ENCODE results near the gene TP73.
"Not testable (repeated sequence)": the region's sequence is repeated elsewhere in the genome, so short reads cannot be mapped to it uniquely, and the experiment has no call there.

The TP73 gene

DNA sequence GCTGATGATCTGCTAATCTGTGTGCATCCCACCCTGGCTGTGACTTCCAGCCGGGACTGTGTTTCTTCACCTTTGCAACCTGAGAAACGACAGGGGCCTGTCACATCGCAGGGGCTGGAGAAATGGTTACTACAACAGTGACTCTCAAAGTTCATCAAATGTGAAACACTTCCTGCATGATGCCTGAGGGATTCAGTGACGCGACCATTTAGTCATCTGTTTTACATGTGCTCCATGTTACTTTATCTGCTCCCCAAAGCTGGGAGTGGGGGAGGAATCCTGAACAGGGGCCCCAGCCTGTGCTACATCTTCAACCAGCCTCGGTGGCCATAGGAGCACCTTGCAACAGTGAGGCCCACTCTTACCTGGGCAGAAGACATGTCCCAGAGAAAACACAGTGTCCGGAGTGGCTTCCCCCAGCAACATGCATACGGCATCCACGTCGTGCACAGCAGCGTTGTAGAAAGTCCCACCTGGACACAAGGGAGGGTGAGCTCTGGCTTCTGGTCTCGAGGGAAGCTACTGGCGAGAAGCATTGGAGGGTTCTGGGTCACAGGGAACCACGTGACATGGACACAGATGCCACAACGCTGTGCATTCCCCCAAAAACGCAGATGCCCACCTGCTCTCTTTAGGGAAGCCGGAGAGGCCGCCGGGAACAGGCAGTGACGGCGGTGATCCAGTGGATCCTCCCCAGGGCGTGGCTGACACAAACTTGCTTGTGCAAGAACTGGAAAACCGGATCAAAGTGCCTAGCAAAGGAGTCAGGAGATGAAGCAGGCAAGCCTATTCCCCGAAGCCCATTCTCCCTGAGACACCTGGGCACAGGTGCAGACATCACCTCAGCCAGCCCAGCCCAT, 90.4 kb downstream of the TP73 start:
- DNase-seq (ENCODE audit: low read depth, low spot score), result no peak

DNA sequence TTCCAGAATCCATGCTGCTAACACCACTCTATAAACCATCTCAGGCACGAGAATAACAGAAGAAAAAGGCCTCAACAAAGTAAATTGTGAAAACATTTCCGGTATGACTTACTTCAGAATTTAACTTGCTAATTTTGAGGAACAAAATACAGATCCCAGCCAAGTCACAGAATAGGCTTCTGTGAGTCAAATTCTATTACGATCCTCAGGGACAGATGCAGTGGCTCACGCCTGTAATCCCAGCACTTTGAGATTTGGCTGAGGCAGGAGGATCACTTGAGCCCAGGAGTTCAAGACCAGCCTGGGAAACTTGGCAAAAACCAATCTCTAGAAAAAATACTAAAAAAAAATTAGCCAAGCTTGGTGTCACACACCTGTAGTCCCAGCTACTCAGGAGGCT, 91.1 kb downstream of the TP73 start:
- no peak for DNase-seq (ENCODE audit: low read depth, low spot score)

DNA sequence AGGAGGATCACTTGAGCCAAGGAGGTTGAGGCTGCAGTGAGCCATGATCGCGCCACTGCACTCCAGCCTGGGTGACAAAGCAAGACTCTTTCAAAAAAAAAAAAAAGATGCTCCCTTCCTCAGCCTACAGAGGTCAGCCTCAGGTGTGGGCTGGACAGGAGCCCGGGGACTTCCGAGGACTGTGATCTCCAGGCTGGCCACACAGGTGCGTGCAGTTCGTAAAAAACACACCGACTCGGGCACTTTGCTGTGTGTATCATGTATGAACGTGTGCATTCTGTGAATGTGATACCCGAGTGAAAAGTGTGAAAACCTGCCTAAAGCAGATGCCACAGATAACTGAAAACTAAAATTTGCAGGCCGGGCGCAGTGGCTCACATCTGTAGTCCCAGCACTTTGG, 91.5 kb downstream of the TP73 start:
- DNase-seq (ENCODE audit: low read depth, low spot score), result no peak

DNA sequence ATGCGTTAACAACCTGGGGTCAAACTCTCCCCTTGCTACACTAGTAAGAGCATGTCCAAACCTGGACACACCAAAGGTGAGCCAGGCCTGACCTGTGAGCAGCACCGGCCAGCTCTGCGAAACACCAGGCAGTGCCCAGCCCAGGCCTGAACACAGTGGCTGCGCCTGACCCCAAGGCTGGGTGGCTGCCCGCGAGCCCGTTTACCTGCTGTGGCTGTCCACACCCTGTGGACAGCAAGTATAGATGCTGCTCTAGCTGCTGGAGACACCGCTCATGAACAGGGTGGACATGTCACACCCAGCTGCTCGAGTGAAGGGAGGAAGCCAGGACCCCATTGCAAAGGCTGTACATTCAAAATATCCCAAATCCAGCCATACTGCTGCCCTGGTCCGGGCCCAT, 92.3 kb downstream of the TP73 start:
- DNase-seq (ENCODE audit: low read depth, low spot score), result no peak

DNA sequence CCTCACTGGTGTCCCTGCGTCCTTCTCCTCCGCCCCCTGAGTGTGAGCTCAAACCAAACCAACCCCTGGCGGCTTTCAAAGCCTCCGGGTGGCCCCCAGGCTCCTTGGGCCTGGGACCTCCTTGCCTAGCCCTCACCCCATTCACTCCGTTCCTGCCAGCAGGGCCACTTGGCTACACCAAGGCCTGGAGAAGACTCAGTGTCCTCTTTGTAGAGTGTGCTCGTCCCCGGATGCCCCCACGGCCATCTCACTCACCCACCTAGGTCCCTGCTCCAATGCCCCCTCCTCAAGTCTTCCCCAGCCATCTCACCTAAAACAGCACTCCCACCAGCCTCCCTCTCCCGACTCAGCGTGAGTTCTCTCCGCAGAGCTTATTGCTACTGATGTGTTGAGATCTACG, 92.8 kb downstream of the TP73 start:
- DNase-seq (ENCODE audit: low read depth, low spot score), result no peak

DNA sequence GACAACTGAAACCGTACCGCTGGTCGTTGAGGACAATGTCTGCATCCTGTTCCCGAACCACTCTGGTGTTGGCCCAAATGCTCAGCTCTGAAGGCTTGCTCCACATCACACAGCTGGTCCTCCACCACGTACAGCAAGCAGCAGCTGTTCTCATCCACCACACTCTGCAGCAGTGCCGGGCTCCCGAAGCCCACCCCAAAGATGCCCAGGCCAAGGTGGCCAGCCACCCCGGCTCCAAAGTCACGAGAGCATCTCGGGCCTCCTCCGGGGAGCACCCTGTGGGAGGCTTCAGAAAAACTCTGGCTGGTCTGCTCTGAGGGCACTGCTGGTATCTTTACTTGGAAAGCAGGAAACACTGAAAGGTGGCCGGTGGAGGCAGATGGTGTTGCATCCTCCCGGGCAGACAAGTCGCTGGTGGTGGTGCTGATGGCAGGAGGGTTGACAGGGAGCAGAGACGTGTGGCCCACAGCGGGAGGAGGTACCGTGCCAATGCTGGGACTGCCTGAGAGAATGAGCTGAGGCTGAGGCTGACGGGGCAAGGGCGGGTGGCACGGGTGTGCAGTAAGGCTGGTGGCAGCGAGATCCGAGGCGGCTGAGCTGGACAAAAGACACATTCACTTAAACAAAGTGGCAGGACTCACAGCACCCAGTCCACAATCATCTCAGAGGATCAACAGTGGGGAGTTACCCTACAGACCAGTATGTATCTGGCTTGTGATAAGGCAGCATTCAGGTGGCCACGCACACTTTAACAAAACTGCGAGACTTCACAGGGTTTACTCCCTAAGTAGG, 93.5 kb downstream of the TP73 start:
- DNase-seq (ENCODE audit: low read depth, low spot score), result no peak

DNA sequence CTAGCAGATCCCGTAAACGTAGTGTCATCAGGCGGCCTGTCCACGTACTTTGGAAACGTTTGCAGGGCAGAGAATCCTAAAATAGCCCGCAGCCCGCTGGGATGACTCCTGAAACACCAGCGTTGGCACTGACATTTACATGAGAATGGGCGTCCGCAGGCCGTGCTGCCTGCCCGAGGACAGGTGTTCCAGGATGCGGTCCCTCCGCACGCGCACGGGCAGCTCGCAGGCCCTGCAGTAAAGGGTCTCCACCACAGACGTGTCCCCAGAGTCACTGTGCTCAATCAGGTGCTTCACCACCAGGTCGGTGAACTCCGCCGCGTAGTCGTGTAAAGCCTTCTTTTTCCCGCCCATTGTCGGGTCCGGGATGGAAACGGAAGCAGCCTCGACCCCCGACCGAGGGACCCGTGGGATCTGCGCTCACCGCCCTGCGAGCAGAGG, 94.1 kb downstream of the TP73 start:
- no peak for DNase-seq (ENCODE audit: low read depth, low spot score)

DNA sequence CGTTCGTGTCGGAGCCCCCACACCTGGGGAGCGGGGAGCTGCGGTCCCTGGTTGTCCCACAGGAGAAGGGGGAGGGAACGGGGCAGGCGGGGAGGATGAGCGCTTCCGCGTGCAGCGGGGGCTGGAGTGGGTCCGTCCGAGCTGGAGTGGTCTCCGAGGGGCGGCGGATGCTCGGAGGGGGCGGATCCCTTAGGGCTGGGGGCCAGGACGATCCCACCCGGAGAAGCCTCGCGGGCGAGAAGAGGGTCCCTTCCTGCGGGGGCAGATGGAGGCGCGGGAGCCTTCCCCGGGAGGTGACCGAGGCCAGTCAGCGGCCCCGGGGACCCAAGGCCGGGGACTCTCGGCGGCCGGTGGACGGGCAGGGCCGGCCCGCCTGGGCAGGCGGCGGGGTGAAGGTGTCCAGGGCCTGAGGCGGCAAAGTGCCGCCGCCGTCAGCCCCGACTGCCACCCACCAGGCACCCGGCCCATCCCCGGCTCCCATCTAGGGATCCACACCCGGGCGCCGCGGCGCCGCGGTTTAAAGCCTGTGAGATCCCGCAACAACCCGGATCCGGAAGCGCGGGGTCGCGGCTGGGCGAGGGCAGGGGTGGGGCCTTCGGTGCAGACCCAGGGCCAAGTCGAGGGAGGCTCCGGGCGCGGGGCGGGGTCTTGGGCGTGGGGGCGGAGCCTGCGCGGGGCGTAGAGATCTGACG, 94.7 kb downstream of the TP73 start:
- DNase-seq (ENCODE audit: low read depth, low spot score), result no peak

DNA sequence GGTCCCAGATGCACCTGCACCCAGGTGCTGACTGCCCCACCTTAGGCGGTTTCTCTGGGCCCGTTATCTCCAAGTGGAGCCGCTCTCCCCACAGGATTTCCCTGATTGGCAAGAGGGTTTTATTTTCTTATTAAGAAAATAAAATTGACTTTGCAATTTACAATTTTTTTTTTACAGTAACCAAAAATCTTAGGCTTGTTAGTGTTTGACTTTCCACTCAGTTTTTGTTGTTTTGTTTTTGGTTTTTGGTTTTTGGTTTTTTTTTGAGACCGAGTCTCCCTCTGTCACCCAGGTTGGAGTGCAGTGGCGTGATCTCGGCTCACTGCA, 95.2 kb downstream of the TP73 start:
- no peak for DNase-seq (ENCODE audit: low read depth, low spot score)

DNA sequence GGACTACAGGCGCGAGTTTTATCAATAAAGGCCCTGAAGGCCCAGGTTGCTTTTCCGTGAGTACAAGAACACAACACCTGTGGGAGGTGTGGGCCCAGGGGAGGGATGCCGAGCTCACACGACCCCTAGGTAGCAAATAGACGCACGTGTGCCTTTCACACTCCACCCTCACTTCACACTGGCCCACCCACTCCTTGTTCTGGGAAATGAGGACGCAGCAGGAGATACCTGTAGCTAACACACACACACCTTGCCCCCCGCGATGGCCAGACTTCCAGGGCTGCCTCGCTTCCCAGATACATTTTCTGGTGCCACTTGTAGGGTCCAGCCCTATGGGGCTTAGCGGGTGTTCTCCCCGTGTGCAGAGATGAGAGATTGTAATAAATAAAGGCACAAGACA, 95.6 kb downstream of the TP73 start:
- no peak for DNase-seq (ENCODE audit: low read depth, low spot score)

DNA sequence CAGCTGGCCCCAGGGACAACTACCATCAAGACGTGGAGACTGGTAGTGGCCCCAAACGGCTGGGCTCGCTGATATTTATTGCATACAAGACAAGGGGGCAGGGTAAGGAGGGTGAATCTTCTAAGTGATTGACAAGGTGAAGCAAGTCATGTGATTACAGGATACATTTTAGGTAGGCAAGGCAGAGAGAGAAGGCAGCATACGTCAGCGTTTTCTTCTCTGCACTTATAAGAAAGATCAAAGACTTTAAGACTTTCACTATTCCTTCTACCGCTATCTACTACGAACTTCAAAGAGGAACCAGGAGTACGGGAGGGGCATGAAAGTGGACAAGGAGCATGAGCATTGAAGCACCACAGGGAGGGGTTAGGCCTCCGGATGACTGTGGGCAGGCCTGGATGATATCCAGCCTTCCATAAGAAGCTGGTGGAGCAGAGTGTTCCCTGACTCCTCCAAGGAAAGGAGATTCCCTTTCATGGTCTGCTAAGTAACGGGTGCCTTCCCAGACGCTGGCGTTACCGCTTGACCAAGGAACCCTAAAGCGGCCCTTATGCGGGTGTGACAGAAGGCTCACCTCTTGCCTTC, 96.1 kb downstream of the TP73 start:
- DNase-seq (ENCODE audit: low read depth, low spot score), result not testable (repeated sequence)

DNA sequence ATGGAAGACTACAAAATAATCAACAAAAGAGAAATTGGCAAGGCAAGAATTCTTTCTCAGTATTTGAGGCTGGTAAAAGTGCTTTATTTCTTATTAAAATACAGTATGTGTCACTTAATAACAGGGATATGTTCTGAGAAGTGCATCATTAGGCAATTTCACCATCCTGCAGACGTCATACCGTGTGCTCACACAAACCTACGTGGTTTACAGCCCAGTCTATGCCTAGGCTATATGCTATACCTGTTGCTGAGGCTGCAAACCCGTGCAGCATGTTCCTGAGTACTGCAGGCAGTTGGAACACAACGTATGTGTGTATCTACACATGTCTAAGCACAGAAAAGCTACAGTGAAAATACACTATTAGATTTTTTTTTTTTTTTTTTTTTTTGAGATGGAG, 97.2 kb downstream of the TP73 start:
- DNase-seq (ENCODE audit: low read depth, low spot score), result no peak

DNA sequence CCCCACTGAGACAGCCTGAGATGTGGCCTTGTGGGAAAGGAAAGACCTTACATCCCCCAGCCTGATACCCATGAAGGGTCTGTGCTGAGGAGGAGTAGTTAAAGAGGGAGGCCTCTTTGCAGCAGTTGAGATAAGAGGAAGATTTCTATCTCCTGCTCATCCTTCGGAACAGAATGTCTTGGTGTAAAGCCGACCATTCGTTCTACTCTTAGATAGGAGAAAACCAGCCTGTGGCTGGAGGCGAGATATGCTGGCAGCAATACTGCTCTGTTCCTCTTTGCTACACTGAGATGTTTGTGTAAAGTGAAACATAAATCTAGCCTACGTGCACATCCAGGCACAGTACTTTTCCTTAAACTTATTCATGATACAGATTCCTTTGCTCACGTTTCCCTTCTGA, 98.4 kb downstream of the TP73 start:
- DNase-seq (ENCODE audit: low read depth, low spot score), result no peak

DNA sequence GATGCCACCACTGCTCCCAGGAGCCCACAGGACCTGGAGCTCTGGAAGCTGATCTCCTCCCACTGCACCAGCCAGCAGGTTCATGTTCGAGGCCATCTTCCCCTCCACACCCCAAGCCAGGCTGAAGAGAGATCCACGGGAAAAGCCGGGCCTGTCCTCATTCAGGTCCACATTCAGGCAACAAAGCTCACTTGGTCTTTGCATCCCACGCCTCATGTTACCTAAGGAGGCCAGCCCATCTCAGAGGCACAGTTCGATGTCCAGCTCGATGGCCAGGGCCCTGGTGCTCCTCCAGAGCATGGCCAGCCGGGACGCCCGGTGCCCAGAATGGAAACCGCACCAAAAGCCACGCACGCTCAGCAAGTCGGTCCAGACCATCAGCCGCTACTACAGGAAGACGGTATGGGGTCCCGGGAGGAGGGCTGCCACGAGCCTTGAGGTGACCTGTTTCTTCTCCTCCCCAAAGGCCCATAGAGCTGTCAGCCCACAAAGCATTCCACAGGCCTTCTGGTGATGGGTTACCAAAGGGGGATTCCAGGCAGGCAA, 100.2 kb downstream of the TP73 start, which contains the start of gene CCDC27:
CCDC27 (plus strand) TSS at position 51 of the 546 bp plus-strand sequence; CDS start at position 83, 32 bp downstream.
- no peak for DNase-seq (ENCODE audit: low read depth, low spot score)

DNA sequence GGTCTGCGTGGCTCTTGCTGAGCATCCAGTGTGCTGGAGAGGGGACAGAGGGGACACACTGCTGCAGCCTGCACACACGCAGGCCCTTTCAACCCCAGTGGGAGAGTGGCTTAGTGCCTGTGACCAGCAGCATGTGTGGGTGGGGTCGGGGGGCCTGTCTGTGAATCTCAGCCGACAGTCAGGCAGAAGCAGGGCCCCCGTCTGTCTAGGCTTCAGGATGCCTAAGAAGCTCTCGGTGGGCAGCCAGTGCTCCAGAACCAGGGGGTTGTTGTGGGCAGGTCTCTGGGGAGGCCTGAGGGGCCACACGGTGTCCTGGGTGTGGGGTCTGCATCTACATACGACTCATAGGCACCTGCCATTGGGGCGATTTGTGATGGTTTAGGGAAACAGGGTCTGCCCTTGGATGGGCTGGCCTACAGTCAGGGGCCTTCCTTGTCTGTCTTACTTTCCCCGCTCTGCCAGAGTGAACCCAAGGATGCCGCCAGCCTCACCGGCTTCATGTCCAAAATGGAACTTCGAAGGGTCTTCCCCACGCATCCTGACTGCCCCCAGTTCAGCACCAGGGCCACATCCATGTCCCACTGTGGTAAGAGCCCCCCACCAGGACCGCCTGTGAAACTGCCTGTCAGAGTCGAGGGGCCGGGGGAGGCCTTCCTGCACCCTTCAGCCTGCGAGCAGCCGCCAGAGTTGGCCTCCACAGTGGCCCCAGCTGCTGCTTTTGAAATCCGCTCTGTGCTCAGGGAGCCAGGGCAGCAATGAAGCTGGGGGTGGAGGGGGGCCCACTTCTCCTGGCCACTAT, 101.5 kb downstream of the TP73 start:
- no peak for DNase-seq (ENCODE audit: low read depth, low spot score)

DNA sequence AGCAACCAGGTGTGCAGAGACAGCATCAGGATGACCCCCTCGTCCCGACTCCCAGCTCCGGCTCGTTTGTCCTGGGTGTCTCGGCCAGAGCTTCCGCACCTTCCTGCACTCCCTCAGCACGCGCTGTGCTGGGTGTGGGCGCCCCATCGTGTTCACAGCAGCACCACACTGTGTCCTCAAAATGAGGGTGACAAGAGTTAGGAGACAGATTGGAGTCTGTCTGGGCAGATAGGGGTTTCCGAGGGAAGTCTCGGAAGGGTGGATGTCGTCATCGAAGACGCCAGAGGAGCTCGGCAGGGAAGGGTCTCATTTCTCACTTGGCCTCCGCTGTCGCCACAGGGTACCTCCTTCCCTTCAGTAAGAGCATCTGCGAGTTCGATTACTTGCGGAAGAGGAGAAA, 104.1 kb downstream of the TP73 start:
- DNase-seq (ENCODE audit: low read depth, low spot score), result no peak

DNA sequence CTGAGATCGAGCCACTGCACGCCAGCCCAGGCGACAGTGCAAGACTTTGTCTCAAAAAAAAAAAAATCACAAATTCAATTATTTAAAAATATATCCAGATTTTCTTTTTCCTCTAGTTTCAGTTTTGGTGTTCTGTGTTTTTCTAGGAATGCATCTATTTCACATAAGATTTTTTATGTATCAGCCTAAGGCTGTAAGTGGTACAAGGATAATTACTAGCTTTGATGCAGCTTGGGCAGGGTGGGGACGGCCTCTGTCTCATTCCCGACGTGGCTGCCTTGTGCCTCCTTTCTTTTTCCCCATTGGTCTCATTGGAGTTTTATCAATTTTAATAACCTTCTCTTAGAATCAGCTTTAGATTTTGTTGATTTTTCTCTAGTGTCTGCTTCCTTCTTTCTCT, 106.8 kb downstream of the TP73 start:
- DNase-seq (ENCODE audit: low read depth, low spot score), result no peak

DNA sequence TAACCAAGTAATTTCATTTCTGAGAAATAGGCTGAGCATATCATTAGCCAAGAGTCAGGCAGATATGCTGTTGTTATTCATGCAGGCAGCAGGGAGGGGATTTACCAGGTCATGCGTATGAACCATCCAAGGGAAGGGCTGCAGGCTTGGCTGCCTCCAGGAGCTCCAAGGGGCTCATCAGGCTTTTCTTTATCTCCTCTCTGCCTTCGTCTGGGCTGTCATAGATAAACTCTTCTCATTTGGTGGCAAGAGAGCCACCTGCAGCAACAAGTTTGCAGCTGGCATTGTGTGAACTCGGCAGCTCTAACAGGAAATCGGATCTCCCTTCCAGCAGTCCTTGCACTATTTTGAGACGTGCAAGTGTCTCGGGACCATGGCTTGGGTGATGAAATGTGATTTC, 107.5 kb downstream of the TP73 start:
- DNase-seq (ENCODE audit: low read depth, low spot score), result no peak

DNA sequence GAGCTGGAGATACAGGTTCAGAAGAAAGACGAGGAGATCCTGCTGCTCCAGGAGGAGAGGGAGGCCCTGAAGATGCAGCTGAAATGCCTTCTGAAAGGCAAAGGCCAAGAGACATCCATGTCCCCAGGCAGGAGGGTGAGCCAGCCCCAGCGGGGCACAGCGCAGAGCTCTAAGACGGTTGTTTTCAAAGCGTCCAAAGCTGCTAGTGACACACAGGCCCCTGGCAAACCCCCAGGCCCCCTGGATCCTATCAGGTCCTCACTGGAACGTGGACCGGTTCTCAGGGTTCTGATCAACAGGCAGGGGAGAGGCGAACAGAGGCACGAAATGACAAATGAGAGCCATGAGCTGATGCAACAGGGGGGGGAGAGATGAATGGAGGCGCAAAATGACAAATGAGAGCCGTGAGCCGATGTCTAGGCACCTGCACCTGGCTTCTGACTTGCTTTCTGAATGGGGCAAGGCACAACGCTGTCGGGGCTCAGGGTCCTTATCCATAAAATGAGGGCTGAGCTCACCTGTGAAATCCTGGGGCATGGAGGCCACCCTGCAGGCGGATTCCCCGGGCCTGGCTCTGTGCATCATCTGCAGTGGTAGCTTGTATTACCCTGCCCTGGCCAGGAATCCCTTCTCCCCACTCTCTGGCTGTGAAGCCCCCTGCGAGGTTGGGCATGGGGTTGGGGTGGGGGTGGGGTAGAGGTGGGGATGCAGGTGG, 109.1 kb downstream of the TP73 start:
- DNase-seq (ENCODE audit: low read depth, low spot score), result no peak

DNA sequence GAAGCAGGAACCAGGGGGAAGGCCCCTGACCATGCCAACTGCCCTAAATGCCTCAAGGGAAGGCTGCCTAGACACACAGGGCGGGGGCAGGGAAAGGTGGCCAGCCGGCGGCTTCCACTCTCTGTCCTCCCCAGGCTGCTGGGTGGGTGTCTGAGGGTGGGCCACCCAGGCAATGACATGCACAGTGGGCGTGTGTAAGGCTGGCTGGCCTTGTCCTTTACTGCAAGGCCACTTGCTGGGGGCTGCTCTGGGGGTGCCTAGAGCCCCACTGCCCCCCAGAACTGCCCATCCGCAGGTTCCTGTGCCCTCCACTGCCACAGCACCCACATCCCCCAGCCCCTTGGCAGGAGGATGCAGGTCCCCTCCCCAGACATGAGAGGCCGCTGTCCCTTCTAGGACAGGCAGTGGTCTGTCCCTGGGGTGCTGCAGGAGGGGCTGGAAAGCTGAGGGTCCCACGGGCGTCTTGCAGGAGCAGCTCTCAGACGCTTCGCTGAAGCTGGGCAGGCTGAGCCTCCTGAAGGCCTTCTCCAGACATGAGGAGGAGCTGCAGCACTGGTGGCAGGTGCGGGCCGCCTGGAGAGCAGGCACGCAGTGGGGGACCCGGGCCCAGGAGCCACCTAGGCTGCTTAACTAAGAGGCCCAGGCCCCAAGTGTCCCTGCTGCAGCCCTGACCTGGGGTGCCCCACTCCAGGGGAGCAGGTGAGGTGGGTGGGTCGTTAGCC, 110.0 kb downstream of the TP73 start:
- no peak for DNase-seq (ENCODE audit: low read depth, low spot score)

Data from smooth muscle cell of the brain vasculature (primary cell).